Activated CD4-positive, alpha-beta T cell treated with anti-CD3 and anti-CD28 coated beads, Interleukin-2, Interleukin-4, amounts not matched to agents 100 ng/mL and 50 ng/mL, durations not matched to agents 16 hours and 8 hours (primary cell): ENCODE data around the gene SCYL2.
"Not testable (repeated sequence)": the region's sequence is repeated elsewhere in the genome, so short reads cannot be mapped to it uniquely, and the experiment has no call there.

Experiments
- DNase-seq: peaks from one replicate; pipeline ENCODE4 v3.0.0-alpha.2; 2020; ENCODE audit warnings: low spot score

The SCYL2 gene

DNA sequence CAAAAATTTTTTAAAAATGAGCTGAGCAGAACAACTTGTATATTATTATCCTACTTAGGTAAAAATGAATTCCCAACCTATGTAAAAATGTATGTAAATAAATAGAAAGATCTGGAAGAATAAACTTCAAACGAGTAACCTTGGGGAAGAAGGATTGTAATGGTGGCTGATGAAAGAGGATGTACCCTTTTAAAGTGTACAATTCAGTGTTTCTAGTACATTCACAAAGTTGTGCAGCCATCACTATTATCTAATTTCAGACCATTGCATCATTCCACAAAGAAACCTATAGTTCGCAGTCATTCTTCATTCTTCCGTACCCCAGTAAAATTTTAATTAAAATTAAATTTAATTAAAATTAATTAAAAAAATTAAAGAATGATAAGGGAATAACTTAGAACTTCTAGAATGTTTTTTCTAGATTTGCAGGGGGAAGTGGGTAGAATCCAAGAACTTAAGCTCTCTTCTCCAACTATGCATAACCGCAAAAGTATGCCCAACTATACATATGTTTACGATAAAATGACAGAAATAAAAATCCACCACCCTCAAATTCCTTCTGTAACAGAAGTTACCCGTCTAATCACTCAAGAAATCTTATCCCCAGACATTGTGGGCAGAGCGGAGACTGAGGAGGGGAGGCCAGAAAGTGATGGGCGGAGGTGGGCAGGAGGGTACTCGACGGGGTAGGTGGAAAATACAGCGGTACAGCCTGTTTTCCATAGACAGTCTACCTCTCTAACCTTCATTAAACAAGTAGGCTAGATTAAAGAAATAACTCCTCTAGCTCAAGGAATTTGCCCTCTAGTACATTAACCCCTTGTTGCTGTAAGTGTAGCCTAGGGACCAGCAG lies 1.0 kb upstream of the SCYL2 start:
- DNase-seq = no peak

DNA sequence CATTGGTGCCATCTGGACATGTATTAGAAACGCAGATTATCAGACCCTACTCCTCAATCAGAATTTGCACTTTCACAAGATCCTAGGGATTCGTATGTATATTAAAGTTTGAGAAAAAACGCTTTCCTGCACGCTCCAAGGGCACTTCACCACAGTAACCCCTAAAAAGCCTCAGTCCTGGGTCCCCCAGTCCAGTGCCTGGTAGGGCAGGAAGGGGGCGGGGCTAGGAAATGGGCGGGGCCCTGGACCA lies 467 bp upstream of the SCYL2 start:
- DNase-seq = peak; percentile 93

DNA sequence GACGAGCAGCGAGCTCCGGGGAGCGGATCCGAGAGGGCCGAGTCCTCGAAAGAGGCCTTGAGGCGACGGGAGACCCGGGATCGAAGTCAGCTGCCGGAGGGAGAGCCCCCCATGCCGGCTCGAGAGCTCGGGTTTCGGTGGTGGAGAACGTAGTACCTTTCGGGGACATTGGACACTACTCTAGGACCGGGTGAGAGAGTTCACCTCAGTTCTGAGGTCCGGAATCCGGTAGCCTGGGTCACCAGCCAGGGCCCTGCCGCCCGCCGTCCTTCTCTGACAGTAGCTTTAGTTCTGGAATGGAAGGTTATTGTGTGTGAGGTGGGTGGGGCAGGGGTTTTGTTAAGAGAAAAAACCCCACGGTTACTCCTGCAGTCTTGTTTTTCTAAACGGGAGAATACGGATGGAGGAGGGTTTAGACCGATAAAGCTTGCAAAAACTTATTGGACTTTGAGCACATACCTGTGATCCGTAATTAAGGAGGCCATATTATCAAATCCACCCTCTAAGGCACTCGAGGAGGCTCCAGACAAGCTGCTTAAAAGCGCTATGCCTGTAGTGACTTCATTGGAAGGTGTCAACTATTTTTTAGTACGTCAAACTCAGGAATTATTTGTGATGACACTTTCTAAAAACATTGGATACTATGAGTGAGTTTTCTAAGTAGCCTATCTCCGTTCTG lies 765 bp downstream of the SCYL2 start:
- DNase-seq = peak; percentile 14

DNA sequence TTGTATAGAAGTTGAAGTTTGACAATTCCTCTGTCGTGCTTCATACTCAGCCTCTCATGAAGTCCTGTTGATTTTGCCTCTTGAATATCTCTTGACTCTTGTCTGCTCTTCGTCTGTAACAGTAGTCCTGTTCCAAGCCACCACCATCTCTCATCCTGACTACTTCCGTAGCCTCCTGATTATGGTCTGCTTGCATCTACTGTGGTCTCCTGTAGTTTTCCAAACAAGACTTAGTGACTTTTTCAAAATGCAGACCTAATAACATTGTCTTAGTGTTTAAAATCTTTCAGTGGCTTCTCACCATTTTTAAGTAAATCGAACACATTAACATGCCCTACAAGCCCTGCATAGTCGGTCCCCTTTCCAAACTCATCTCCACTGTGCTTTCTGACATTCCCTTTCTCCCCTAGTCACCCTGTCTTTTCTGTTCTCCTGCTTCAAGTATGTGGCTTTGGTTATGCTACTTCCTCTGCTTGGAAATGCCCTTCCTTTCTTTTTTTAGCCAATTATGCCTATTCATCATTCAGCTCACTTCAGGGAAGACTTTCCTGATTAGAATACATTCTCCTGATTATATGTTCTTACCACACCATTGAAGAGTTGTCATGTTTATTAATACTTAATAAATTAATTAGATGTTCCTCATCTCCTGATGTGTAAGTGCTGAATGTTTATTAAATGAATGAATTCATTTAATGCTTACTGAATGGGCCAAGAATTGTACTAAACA lies 2.0 kb downstream of the SCYL2 start:
- no peak for DNase-seq

DNA sequence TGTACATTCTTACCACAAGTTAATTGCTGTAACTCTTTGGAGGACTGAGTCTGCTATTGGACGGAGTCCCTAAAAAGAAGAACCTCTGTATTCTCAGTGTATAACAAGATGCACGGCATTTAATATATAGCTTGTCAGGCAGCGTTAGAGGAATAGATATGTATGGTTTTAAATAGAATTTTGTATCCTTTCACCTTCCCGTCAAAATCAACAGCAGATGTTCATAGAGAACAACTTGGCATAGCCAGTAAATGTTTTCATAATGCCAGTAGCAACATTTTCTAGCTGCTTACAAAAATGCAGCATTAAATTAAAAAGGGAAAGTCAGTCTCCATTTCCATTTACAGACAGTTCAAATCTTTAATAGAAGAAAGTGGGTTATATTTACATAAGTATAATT lies 6.8 kb downstream of the SCYL2 start:
- no peak for DNase-seq

DNA sequence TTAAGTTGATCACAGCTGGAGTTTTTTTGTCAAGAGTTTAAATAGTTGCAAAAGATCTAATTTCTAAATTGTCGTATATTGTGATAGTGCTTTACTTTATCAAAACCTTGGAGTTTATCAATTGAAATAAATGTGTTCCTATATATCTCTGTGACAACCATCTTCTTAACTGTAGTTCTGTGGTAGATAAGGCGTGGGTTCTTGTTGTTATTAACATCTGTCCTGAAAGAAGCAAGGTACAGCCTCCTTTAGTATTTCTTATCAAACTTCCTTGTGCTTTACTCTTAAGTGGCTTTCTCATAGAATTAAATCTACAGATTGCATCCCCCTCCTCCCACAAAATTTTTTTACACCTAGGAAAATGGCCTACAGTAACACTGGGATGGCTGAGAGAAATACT lies 7.3 kb downstream of the SCYL2 start:
- no peak for DNase-seq

DNA sequence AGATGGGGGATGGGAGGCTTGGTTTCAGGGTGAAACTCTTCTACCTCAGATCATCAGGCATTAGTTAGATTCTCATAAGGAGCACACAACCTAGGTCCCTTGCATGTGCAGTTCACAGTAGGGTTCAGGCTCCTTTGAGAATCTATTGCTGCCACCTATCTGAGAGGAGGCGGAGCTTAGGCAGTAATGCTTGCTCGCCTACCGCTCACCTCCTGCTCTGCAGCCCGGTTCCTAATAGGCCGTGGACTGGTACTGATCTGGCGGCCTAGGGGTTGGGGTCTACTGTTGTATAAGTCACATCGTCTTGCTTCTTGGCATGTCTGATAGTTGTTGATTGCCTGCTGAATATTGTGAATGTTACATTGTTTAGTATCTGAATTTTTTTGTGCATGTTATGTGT lies 12.2 kb downstream of the SCYL2 start:
- DNase-seq = no peak

DNA sequence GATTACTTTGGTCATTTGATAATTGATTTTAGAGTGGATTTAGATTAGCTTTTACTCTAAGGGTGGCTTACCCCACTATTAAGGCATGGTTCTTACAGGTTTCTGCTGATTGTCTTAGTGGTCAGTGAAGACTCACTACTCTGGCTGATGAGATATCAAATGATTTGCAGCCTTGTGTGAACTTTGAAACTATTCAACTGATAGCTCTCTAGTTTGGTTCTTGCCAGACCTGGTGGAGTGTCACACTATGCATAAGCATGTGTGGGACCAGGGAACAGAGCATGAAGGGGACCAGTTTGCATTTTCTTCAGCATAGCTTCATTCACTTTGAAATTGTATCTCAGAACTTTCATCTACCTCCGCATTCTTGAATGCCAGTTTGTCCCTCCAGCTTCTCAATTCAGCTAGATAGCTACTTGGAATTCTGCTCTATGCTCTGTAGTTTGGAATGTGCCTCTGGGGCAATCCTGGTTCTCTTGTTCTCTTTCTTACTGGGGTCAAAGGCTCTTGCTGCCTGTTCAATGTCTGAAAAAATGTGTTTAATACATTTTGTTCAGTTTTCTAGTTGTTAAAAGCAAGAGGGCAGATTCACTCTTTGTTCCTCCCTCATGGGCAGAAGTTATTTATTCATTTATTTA lies 12.7 kb downstream of the SCYL2 start:
- DNase-seq = no peak

DNA sequence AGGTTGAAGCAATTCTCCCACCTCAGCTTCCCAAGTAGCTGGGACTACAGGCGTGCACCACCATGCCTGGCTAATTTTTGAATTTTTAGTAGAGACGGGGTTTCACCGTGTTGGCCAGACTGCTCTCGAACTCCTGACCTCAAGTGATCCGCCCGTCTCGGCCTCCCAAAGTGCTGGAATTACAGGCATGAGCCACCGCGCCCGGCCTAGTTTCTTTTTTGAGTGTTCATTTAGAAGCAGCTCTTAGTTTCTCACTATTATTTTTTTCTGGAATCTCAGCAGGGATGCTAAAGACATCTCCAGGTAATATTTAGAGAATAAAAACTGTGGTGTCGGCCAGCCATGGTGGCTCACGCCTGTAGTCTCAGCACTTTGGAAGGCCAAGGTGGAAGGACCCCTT lies 17.6 kb downstream of the SCYL2 start:
- not testable (repeated sequence) for DNase-seq

DNA sequence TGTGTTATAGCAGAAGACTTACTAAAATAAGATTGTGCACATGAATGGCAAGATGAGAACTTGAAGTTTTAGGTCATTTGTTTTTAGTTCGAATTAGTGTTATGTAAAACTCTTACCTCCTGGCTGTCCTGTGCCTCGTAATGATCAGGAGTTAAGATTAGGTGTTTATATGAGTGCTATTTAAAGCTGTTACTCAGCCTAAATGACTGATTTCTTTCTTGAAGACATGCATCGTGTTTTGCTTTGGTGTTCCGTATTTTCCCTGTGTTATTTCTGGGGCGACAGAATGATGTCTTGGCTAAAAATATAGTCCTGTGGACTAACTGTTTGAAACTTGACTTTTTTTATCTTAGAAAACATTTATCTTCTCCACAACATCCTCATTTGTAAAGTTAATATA lies 22.1 kb downstream of the SCYL2 start:
- no peak for DNase-seq

DNA sequence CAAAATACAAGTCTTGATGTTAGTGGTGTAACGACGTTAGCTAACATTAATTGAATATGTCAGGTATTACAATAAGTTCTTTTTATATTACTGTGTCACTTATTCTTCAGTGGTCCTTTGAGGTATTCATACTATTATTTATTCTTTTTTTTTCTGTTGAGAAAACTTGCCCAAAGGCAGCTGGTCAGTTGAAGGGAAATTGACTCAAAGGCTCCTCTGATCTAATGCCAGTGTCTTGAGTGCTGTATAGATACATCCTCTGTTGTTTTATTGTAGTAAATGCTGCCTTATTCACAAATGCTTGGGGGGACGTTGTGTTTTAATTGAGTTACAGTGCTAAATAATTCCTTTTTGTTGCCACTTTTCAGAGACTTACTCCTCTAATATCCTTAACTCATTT lies 23.0 kb downstream of the SCYL2 start:
- no peak for DNase-seq

DNA sequence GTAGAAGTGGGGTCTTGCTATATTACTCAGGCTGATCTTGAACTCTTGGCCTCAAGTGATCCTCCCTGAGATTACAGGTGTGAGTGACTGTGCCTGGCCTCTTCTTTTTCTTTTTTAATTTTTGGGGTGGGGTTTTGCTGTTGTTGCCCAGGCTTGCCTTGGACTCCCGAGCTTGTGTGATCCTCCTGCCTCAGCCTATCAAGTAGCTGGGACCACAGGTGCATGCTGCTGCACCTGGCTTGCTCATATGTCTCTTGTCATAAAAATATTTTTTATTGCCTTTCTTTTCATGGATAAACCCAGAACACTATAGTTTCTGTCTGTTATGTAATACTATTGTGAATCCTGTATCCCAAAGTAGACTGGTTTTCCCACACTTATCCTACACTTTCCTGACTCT lies 26.0 kb downstream of the SCYL2 start:
- DNase-seq = no peak

DNA sequence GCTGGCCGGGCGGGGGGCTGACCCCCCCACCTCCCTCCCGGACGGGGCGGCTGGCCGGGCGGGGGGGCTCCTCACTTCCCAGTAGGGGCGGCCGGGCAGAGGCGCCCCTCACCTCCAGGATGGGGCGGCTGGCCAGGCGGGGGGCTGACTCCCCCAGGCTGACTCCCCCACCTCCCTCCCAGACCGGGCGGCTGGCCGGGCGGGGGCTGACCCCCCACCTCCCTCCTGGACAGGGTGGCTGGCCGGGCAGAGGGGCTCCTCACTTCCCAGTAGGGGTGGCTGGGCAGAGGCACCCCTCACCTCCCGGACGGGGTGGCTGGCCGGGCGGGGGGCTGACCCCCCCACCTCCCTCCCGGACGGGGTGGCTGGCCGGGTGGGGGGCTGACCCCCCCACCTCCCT lies 27.4 kb downstream of the SCYL2 start:
- DNase-seq = not testable (repeated sequence)

DNA sequence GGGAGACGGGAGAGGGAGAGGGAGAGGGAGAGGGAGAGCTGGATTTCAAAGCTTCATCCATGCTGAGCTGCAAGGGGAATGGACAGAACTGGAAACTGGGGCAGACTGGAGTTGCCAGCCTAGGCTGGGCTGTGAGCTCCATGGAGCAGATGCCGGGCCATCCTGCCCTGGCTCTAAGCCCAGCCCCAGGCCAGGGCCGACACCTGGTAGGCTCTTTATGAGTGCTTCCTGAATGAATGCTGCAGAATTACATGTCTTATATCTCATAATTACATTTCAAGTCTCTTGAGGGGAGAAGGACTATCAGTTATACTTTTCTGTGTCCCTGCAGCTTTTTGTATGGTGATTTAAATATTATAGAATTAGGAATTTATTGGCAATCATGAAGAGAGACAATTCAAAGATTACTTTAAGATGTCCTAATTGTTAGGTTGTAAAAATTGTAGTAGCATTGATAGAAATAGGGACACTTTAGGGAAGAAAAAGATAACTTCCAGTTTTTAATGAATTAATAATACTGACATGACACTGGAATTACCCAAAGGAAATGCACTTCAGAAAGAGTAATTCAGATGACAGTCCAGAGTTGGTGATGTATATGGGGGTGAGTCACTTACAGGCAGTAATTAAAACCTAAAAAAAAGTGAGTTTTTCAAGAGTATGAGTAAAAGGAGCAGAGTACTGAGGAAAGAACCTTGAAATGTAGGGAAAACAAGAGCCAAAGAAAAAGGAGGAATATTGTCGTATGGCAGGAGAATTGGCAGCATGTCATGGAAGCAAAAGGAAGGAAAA lies 29.0 kb downstream of the SCYL2 start:
- DNase-seq = no peak

DNA sequence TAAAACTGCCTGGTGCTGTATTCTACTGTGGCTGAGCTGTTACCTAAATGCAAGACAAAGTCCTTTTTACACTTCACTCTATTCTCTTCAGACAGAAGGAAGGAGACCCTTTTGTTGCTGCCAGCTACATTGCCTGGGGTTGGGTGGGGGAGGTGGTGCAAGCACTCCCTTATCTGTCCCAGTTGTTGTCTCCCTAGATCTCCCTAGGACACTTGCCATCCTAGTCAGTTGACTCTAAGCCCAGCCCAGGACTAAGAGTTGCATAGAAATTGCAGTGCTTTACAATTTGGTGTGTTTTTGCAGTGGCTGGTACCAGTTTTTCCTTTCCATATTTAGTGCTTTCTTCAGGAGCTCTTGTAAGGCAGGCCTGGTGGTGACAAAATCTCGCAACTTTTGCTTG lies 35.1 kb downstream of the SCYL2 start:
- no peak for DNase-seq

DNA sequence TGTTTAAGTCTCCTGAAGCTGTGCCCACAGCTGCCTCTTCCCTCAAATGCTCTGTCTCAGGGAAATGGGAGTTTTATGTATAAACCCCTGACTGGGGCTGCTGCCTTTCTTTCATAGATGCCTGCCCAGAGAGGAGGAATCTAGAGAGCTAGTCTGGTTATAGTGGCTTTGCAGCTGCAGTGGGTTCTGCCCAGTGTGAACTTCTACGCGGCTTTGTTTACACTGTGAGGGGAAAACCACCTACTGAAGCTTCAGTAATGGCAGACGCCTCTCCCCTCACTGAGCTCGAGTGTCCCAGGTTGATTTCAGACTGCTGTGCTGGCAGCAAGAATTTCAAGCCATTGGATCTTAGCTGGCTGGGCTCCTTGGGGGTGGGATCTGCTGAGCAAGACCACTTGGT lies 36.9 kb downstream of the SCYL2 start:
- DNase-seq = no peak

DNA sequence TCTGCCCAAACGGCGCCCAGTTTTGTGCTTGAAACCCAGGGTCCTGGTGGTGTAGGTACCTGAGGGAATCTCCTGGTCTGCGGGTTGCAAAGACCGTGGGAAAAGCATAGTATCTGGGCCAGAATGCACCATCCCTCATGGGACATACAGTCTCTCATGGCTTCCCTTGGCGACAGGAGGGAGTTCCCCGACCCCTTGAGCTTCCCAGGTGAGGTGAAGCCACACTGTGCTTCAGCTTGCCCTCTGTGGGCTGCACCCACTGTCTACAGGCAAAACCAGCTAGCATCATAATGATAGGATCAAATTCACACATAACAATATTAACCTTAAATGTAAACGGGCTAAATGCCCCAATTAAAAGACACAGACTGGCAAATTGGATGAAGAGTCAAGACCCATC lies 37.4 kb downstream of the SCYL2 start:
- DNase-seq = not testable (repeated sequence)

DNA sequence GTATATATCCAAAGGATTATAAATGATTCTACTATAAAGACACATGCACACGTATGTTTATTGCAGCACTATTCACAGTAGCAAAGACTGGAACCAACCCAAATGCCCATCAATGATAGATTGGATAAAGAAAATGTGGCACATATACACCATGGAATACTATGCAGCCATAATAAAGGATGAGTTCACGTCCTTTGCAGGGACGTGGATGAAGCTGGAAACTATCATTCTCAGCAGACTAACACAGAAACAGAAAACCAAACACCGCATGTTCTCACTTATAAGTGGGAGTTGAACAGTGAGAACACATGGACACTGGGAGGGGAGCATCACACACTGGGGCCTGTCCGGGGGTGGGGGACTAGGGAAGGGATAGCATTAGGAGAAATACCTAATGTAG lies 41.2 kb downstream of the SCYL2 start:
- not testable (repeated sequence) for DNase-seq

DNA sequence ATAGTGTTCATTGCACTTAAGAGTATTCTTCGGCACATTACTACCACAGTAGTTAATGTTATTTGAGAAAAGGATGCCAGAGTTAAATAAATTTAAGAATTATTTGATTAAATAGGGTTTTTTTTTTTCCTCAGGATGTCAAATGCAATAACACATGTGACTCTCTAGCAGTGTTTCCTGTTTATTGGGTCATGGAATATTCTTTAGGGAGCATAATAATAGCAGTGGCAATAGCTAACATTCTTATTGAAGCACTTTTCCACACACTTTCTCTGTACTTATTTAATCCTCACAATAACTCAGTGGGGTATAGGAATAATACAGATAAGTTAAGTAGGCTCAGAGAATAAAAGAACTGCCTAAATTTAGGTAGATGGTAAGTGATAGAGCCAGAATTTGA lies 44.3 kb downstream of the SCYL2 start:
- DNase-seq = no peak

DNA sequence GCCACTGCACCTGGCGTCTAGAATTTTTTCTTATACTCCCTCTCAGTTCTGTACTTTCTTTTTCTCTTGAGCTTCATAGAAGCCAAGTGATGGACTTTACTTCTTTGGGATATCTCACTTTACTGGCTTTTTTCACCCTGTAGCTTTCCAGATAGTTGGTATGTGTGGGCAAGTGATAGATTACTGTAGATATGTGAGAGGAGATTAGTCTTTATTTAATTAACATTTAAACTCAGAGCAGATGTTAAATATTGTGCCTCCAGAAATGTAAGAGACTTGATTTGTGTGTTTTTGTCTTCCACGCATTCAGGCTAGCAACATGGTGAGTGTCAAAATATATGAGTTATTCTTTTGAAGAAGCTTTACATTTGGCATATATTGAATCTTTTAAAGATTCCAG lies 50.4 kb downstream of the SCYL2 start:
- DNase-seq = no peak

DNA sequence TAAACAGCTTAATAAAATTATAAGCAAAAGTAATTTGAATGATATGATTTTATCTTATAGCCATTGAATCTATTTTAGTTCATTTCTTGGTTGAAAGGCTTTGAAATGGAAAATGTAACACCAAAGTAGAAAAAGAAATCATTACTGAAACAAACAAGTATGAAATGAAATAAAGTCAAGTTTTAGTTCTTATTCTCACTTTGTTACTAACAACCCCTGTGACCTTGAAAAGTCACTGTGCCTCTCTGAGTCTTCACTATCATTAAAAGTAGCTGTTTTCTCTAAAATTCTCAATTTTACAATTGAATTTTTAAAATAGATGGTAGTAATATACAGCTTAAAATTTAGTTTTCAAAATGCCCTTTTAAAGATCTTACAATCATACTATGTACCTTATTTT lies 57.5 kb downstream of the SCYL2 start:
- no peak for DNase-seq

DNA sequence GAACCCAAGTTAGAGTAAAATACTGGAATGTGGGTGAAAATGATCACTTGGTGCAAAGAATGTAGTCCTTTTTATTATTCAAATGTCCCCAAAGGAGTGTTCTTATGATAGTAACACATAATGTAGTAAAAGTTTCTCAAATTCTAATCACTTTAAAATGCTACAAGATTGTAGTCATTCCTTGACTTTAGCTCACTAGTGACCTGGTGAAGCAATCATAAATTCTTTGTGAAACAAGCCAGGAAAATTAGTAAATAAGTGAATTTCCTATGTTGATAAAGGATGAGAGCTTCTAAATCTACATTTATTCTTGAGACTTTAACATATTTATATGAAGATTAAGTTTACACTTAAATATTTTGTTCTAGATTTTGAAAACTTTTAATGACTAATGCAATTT lies 59.2 kb downstream of the SCYL2 start:
- no peak for DNase-seq
